ENCODE data around the gene GPS1. TPM values are rescaled to one million over a fixed set of nuclear protein-coding genes. Genes with fewer than 3 reads are reported as not detected.
A peak's percentile ranks its signal among the peaks of the same experiment; 100 is the strongest.

GPS1 gene
- total and polyA plus RNA-seq, 11 donors: 76.7 to 151 (median 85.0) TPM

DNA sequence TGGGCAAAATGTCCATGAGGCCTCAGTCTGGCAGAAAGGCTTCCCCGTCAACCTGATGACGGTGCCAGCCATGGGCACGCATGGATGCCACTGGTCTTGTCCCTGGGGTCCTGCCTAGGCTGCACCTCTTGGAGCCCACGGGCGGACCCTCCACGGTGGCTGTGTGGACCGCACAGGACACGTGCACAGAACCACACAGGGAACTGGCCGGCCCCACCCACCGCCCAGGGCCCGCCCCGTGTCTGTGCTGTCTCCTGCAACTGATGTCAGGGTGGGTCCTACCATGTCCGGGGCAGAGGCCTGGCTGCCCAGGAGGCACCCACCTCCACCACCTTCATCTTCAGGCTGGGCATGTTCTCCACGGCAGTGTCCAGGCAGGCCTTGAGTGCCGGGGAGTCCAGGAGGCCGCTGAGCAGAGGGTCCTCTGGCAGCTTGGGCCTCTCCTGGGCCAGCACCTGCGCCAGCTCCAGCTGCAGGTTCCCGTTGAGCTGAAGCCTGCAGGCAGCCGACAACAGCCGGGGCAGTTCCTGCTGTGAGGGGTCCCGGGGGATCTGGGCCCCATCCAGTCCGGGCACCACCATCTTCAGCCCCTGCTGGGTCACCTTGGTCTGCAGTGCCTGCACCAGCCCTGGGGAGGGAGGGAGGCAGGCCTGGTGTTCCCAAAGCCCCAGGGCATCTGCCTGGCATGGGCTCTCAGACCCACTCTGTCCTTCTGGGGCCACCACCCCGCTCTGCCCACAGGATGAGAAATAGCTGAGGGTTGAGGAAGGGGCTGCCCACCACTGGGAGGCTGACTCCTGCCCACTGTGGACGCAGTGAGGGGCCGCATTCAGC, 34.5 kb downstream of the GPS1 start:
- ATAC-seq (no peak), DNase-seq (peak in 2 of 5 donors; percentile 17 to 50)

DNA sequence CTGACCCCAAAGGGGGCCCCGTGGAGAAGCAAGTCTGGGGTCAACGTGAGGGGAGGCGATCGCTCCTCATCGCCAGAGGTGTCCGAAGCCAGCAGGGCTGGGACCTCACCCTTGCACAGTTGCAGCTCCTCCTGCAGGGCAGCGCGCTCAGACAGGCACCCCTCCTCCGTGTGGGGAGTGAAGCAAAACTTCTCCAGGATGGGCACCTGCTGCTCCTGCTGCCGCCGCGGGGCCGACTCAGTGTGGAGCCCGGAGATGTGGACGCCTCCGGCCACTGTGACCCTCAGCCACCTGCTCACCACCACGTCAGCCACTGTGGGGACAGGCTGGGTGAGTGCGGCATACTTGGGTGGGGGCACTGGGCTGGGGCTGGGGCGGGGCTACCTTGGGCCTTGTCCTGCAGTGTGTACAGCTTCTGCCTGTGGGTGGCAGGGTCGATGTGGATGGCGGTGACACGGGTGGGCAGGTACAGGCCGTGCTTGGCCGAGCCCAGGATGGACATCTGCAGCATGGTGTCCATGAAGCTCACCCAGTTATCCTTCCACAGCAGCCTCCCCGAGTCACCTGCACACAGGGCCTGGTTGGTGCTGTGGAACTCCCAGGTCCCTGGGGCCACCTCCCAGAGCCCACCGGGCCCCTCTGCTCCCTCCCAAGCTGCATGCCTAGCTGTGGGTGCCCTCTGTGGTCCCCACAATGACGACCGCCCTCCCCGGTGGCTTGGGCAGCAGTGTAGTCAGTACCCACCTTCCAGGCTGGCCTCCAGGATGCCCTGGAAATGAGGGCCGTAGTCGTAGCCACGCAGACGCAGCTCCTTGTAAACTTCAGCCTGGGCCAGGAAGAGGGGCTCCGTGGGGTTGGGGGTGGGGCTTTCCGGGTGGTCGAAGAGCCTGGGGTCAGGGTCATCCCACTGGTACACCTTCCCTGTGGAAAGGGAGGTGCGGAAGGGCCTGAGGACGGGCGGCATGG, 35.5 kb downstream of the GPS1 start:
- Histone ChIP-seq H3K27ac (no peak overlapping the region), H3K9me3 (no peaks in the 10 kb centered on the region), H3K27me3 (no peaks in the 10 kb centered on the region), H3K4me1 (no peaks in the 10 kb centered on the region), H3K36me3 (peaks cover 0 to 100% (median 91%) of the 10 kb centered on the region in 9 donors), H3K4me3 (no peak overlapping the region)
- TF ChIP-seq, protein P1, sequence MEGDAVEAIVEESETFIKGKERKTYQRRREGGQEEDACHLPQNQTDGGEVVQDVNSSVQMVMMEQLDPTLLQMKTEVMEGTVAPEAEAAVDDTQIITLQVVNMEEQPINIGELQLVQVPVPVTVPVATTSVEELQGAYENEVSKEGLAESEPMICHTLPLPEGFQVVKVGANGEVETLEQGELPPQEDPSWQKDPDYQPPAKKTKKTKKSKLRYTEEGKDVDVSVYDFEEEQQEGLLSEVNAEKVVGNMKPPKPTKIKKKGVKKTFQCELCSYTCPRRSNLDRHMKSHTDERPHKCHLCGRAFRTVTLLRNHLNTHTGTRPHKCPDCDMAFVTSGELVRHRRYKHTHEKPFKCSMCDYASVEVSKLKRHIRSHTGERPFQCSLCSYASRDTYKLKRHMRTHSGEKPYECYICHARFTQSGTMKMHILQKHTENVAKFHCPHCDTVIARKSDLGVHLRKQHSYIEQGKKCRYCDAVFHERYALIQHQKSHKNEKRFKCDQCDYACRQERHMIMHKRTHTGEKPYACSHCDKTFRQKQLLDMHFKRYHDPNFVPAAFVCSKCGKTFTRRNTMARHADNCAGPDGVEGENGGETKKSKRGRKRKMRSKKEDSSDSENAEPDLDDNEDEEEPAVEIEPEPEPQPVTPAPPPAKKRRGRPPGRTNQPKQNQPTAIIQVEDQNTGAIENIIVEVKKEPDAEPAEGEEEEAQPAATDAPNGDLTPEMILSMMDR (IDR thresholded peaks at IDR 0.05): no peak
- TF ChIP-seq POLR2A (IDR thresholded peaks at IDR 0.05): no peak
- WGBS, 4 donors: 90 to 93% (median 92%) methylated on average over 20 to 39 of the region's 39 CpGs
- peak in 2 of 5 donors; percentile 23 to 61 for DNase-seq
- no peak for ATAC-seq
- intact Hi-C loops (cut with DNase I): no loop called here

More for the DNA sequence above, 34.5 kb downstream of the GPS1 start:
- Histone ChIP-seq H3K27me3 (no peaks in the 10 kb centered on the region), H3K36me3 (peaks cover 0 to 100% (median 89%) of the 10 kb centered on the region in 9 donors), H3K9me3 (no peaks in the 10 kb centered on the region), H3K27ac (no peak overlapping the region), H3K4me3 (no peak overlapping the region), H3K4me1 (no peaks in the 10 kb centered on the region)
- 87 to 96% (median 92%) methylated on average over 14 to 25 of the region's 25 CpGs for WGBS, 4 donors
- TF ChIP-seq POLR2A (IDR thresholded peaks at IDR 0.05): no peak
- TF ChIP-seq, protein P1 (IDR thresholded peaks at IDR 0.05): no peak
- intact Hi-C loops (cut with DNase I): no loop called here

GRCh38 chr17:82087961-82088837, 36.5 kb downstream of the GPS1 start:
- no peaks in the 10 kb centered on the region for H3K9me3 ChIP-seq
- DNase-seq (peak in 2 of 5 donors; percentile 22 to 53), ATAC-seq (no peak)
- no peak overlapping the region for H3K4me3 ChIP-seq
- TF ChIP-seq POLR2A (IDR thresholded peaks at IDR 0.05): no peak
- TF ChIP-seq, protein P1 (IDR thresholded peaks at IDR 0.05): no peak
- H3K27ac ChIP-seq: no peak overlapping the region
- no peaks in the 10 kb centered on the region for H3K27me3 ChIP-seq
- intact Hi-C loops (cut with DNase I): no loop called here
- peaks cover 0 to 100% (median 90%) of the 10 kb centered on the region in 9 donors for H3K36me3 ChIP-seq
- WGBS, 4 donors: 93 to 96% (median 95%) methylated on average over 22 to 48 of the region's 48 CpGs
- H3K4me1 ChIP-seq: no peaks in the 10 kb centered on the region
